ENCODE results near the gene TRPM5. TPM values are rescaled to one million over a fixed set of nuclear protein-coding genes. Genes with fewer than 3 reads are reported as not detected.

The TRPM5 gene
- total and polyA plus RNA-seq, 2 of the 4 experiments (the other 2 are of a cell fraction), result not detected

GRCh38 chr11:2414616-2415015 lies 29.7 kb downstream of the TRPM5 start:
- Histone ChIP-seq H3K4me3 (ENCODE audit: insufficient read depth, low read depth, low read length) (no peak overlapping the region), H3K4me1 (ENCODE audit: control insufficient read depth, insufficient read depth, low read length) (no peaks in the 10 kb centered on the region), H3K4ac (ENCODE audit: low read depth, low read length) (no peak overlapping the region), H2BK20ac (ENCODE audit: low read depth, low read length) (no peak overlapping the region), H3K79me1 (ENCODE audit: low read depth in 1 of 2, low read length in 2 of 2) (no peaks in the 10 kb centered on the region), H3K18ac (ENCODE audit: low read depth, low read length) (no peak overlapping the region), H3K9me1 (ENCODE audit: insufficient read depth, low read length) (no peaks in the 10 kb centered on the region), H3K36me3 (ENCODE audit: control insufficient read depth, insufficient read depth, low read length) (no peaks in the 10 kb centered on the region), H3K56ac (ENCODE audit: extremely low read depth, insufficient read depth, low read length) (no peak overlapping the region), H4K5ac (ENCODE audit: low read depth, low read length) (no peak overlapping the region), H2AK5ac (ENCODE audit: low read depth, low read length) (no peak overlapping the region), H3K27me3 (ENCODE audit: control insufficient read depth, insufficient read depth, low read length) (peaks cover 10% of the 10 kb centered on the region; the same call in 1 of the 2 replicates), H2BK120ac (ENCODE audit: low read depth, low read length) (no peak overlapping the region), H2BK5ac (ENCODE audit: low read depth, low read length, poor library complexity, severe bottlenecking) (no peak overlapping the region), H4K20me1 (ENCODE audit: insufficient read depth, low read length) (no peaks in the 10 kb centered on the region), H3K9me3 (ENCODE audit: control insufficient read depth, insufficient read depth, low read length) (no peaks in the 10 kb centered on the region), H2BK15ac (ENCODE audit: low read depth, low read length) (no peak overlapping the region), H3K4me2 (ENCODE audit: low read depth, low read length) (no peak overlapping the region), H3K23ac (ENCODE audit: low read depth, low read length) (no peak overlapping the region), H4K8ac (ENCODE audit: low read depth in 2 of 2, low read length in 2 of 2) (no peak overlapping the region), H4K91ac (ENCODE audit: insufficient read depth, low read depth, low read length) (no peak overlapping the region), H3K9ac (ENCODE audit: low read depth, low read length) (no peak overlapping the region), H3K14ac (replicated peaks; ENCODE audit: low read depth, low read length) (no peak overlapping the region), H2AK9ac (replicated peaks; ENCODE audit: low read depth, low read length, poor library complexity) (no peak overlapping the region), H2AFZ (replicated peaks; ENCODE audit: low read length, poor library complexity) (no peak overlapping the region), H3K27ac (ENCODE audit: insufficient read depth, low read length) (no peak overlapping the region)
- ATAC-seq (ENCODE audit: low read depth) (no peak), DNase-seq (no peak)
- dilution Hi-C loops (cut with HindIII; ENCODE audit: low sequenced_read_pairs, unreplicated experiment) (no loop called here), in situ Hi-C loops (cut with MboI; ENCODE audit: low sequenced_read_pairs) (loop anchor here (5.0 kb wide), 2 partner anchors 102 to 212 kb away; no protein-coding TSS in a partner anchor), intact Hi-C loops (cut with micrococcal nuclease) (no loop called here)
- POLR2A ChIA-PET (ENCODE audit: unreplicated experiment), result no interaction called here
- BruUV-seq (replicated peaks), result no TSS peak
- CTCF ChIA-PET, result interaction anchor here (0.6 kb wide), 1 partner anchor 1321 kb away, joined by 3 read pairs; no protein-coding TSS in a partner anchor
- 87% methylated on average over 30 of the region's 35 CpGs; no CpG with 5 or more reads in 1 of the 2 experiments for WGBS, 2 experiments (ENCODE audit: extremely low coverage in 2 of 2, insufficient read length in 1 of 2)
- TF ChIP-seq FOS (IDR thresholded peaks at IDR 0.05; ENCODE audit: low read depth, low read length) (no peak), RFX5 (IDR thresholded peaks at IDR 0.05; ENCODE audit: low read depth, low read length) (no peak), CHD1 (IDR thresholded peaks at IDR 0.05; ENCODE audit: low read depth, low read length) (no peak), CEBPB (IDR thresholded peaks at IDR 0.05; ENCODE audit: low read depth, low read length) (no peak), POLR2A (IDR thresholded peaks at IDR 0.05; ENCODE audit: low read depth, low read length) (no peak), ELK1 (IDR thresholded peaks at IDR 0.05; ENCODE audit: borderline replicate concordance, low read depth, low read length) (no peak), MXI1 (IDR thresholded peaks at IDR 0.05; ENCODE audit: borderline replicate concordance, low read depth, low read length) (no peak), MAZ (IDR thresholded peaks at IDR 0.05; ENCODE audit: borderline replicate concordance, low read depth, low read length) (no peak), RAD21 (IDR thresholded peaks at IDR 0.05; ENCODE audit: low read length) (no peak)
- TF ChIP-seq, protein P1, sequence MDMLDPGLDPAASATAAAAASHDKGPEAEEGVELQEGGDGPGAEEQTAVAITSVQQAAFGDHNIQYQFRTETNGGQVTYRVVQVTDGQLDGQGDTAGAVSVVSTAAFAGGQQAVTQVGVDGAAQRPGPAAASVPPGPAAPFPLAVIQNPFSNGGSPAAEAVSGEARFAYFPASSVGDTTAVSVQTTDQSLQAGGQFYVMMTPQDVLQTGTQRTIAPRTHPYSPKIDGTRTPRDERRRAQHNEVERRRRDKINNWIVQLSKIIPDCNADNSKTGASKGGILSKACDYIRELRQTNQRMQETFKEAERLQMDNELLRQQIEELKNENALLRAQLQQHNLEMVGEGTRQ (IDR thresholded peaks at IDR 0.05; ENCODE audit: low read depth, low read length), result no peak
